Non-pigmented ciliary epithelial cell (primary cell): ENCODE results near the gene PTP4A2.

Experiments
- DNase-seq: peaks from one replicate; pipeline ENCODE4 v3.0.0-alpha.2; 2010; ENCODE audit warnings: low read depth

Gene PTP4A2

GRCh38 chr1:31885851-31886250 is 52.3 kb downstream of the PTP4A2 start:
- DNase-seq, result no peak

GRCh38 chr1:31883357-31883942 is 54.7 kb downstream of the PTP4A2 start:
- DNase-seq, result no peak

- no peak for DNase-seq
Measured at GRCh38 chr1:31881688-31882000, 56.5 kb downstream of the PTP4A2 start.

- DNase-seq, result no peak
Measured at GRCh38 chr1:31880957-31881687, 57.0 kb downstream of the PTP4A2 start.

GRCh38 chr1:31879981-31880608 is 58.1 kb downstream of the PTP4A2 start:
- DNase-seq, result no peak

- DNase-seq, result no peak
Measured at GRCh38 chr1:31878058-31878457, 60.1 kb downstream of the PTP4A2 start.

GRCh38 chr1:31877544-31877943 is 60.6 kb downstream of the PTP4A2 start:
- DNase-seq, result no peak

- no peak for DNase-seq
Measured at GRCh38 chr1:31875636-31876236, 62.4 kb downstream of the PTP4A2 start.

GRCh38 chr1:31874942-31875341 is 63.2 kb downstream of the PTP4A2 start:
- DNase-seq, result no peak

- no peak for DNase-seq
Measured at GRCh38 chr1:31872658-31873636, 65.2 kb downstream of the PTP4A2 start.

GRCh38 chr1:31871703-31872102 is 66.5 kb downstream of the PTP4A2 start:
- no peak for DNase-seq

- no peak for DNase-seq
Measured at GRCh38 chr1:31870086-31870736, 68.0 kb downstream of the PTP4A2 start.

- DNase-seq, result no peak
Measured at GRCh38 chr1:31869449-31869848, 68.7 kb downstream of the PTP4A2 start.

- no peak for DNase-seq
Measured at GRCh38 chr1:31868862-31869261, 69.3 kb downstream of the PTP4A2 start.

GRCh38 chr1:31867546-31867945 is 70.6 kb downstream of the PTP4A2 start:
- DNase-seq, result no peak

GRCh38 chr1:31866450-31867032 is 71.6 kb downstream of the PTP4A2 start:
- no peak for DNase-seq

GRCh38 chr1:31865728-31866449 is 72.3 kb downstream of the PTP4A2 start:
- no peak for DNase-seq

GRCh38 chr1:31862071-31862470 is 76.1 kb downstream of the PTP4A2 start:
- DNase-seq, result no peak

GRCh38 chr1:31861346-31861745 is 76.8 kb downstream of the PTP4A2 start:
- no peak for DNase-seq

GRCh38 chr1:31860581-31860980 is 77.6 kb downstream of the PTP4A2 start:
- DNase-seq, result no peak
